Astrocyte (in vitro differentiated cells and primary cell): ENCODE measurements around the gene KCNH2.

Experiments
- CTCF ChIP-seq: IDR thresholded peaks from 2 replicates; pipeline ENCODE4 v1.5.1; 2011; ENCODE audit warnings: low read depth, mild to moderate bottlenecking, inconsistent platforms, low read length, moderate library complexity; ENCODE audit not compliant: insufficient read depth
- EZH2 ChIP-seq: IDR thresholded peaks from 2 replicates; pipeline ENCODE4 v1.6.1; 2012; ENCODE audit warnings: mild to moderate bottlenecking, low read length, inconsistent platforms; ENCODE audit not compliant: insufficient read depth

GRCh38 chr7:150955519-150956394 is 22.4 kb downstream of the KCNH2 start:
- TF ChIP-seq CTCF (no peak), EZH2 (no peak)
